VCaP (cell line): ENCODE data around the gene CD33.

Experiments
- H3K27ac ChIP-seq: fragments of 450-650 bp; 2 replicates; pipeline ENCODE4 v1.5.1; 2017
- CTCF ChIP-seq: fragments of 450-650 bp; conservative IDR thresholded peaks from 2 replicates; pipeline ENCODE4 v1.5.1; 2017; ENCODE audit warnings: mild to moderate bottlenecking, moderate library complexity

CD33 gene

GRCh38 chr19:51253088-51253806 lies 28.4 kb downstream of the CD33 start:
- no peak for TF ChIP-seq CTCF
- no peak overlapping the region for H3K27ac ChIP-seq

GRCh38 chr19:51256155-51256625 lies 31.3 kb downstream of the CD33 start:
- no peak for TF ChIP-seq CTCF

GRCh38 chr19:51257471-51257870 lies 32.6 kb downstream of the CD33 start:
- no peak overlapping the region for H3K27ac ChIP-seq
- TF ChIP-seq CTCF: no peak

More at GRCh38 chr19:51256155-51256625, 31.3 kb downstream of the CD33 start:
- H3K27ac ChIP-seq: no peak overlapping the region

- no peak for TF ChIP-seq CTCF
- no peak overlapping the region for H3K27ac ChIP-seq
These were observed 33.6 kb downstream of the CD33 start for GRCh38 chr19:51258165-51259160.

GRCh38 chr19:51259348-51260245 lies 34.7 kb downstream of the CD33 start:
- peak; percentile 97 for TF ChIP-seq CTCF
- H3K27ac ChIP-seq: no peak overlapping the region

GRCh38 chr19:51263808-51264207 lies 38.9 kb downstream of the CD33 start:
- no peak for TF ChIP-seq CTCF
- H3K27ac ChIP-seq: no peak overlapping the region
